ENCODE measurements around the gene TTC7B.

Gene TTC7B

DNA sequence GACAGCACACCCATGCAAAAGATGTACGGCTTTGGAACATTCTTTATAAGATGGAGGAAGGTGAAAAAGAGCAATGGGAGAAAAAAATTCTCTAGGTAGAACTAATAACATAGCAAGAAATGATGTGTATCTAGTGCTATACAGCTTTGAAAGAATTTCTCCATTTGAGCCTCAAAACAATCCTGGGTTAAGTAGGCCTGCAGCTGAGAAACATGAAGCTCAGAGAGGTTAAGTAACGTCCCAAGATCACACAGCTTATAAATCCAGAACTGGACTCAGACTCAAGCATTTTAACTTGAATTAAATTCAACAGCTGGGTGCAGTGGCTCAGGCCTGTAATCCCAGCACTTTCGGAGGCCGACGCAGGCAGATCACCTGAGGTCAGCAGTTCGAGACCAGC is 32.9 kb downstream of the TTC7B start:
- no peak overlapping the region for H2BK12ac ChIP-seq (ENCODE audit: low read length)
- H3K79me1 ChIP-seq (ENCODE audit: low read length) = no peaks in the 10 kb centered on the region
- no peak overlapping the region for H2BK5ac ChIP-seq (ENCODE audit: low read depth, low read length, poor library complexity)
- no peak overlapping the region for H3K18ac ChIP-seq (ENCODE audit: low read length)
- no peak overlapping the region for H4K91ac ChIP-seq (ENCODE audit: low read depth, low read length)
- no peak overlapping the region for H3K23ac ChIP-seq (ENCODE audit: low read length)
- DNase-seq = no peak
- H3K4ac ChIP-seq (ENCODE audit: low read depth, low read length) = no peak overlapping the region
- no peaks in the 10 kb centered on the region for H3K27me3 ChIP-seq (ENCODE audit: insufficient read depth, low read length)
- peaks cover 7 to 12% of the 10 kb centered on the region in 2 experiments for H3K4me1 ChIP-seq (ENCODE audit: control insufficient read depth in 1 of 2, insufficient read depth in 2 of 2, low read length in 2 of 2)
- H3K9me3 ChIP-seq (ENCODE audit: insufficient read depth, low read depth, low read length) = peaks cover 5% of the 10 kb centered on the region
- H3K9ac ChIP-seq (ENCODE audit: low read length) = no peak overlapping the region
- H2AK5ac ChIP-seq (ENCODE audit: low read length) = no peak overlapping the region
- H3K36me3 ChIP-seq (ENCODE audit: control insufficient read depth in 1 of 2, insufficient read depth in 2 of 2, low read length in 2 of 2) = peaks cover 27 to 32% of the 10 kb centered on the region in 2 experiments
- no peak overlapping the region for H2BK120ac ChIP-seq (ENCODE audit: insufficient read depth, low read length, poor library complexity)
- no peak overlapping the region for H2AFZ ChIP-seq (ENCODE audit: insufficient read depth, low read length, poor library complexity)
- no peak overlapping the region for H3K4me3 ChIP-seq (ENCODE audit: low read depth, low read length)
- no peak overlapping the region for H3K27ac ChIP-seq (ENCODE audit: low read depth, low read length)
- no peak overlapping the region for H3K4me2 ChIP-seq (ENCODE audit: low read length)
- no peak overlapping the region for H4K12ac ChIP-seq (ENCODE audit: low read depth, low read length)
- no peaks in the 10 kb centered on the region for H3K79me2 ChIP-seq (ENCODE audit: control insufficient read depth, insufficient read depth, low read length, poor library complexity)
- H3K14ac ChIP-seq (ENCODE audit: low read length) = no peak overlapping the region
- H4K8ac ChIP-seq (ENCODE audit: low read depth, low read length) = no peak overlapping the region
- WGBS (ENCODE audit: extremely low coverage, insufficient coverage, insufficient read length) = no CpG with 5 or more reads among the region's 6 CpGs

DNA sequence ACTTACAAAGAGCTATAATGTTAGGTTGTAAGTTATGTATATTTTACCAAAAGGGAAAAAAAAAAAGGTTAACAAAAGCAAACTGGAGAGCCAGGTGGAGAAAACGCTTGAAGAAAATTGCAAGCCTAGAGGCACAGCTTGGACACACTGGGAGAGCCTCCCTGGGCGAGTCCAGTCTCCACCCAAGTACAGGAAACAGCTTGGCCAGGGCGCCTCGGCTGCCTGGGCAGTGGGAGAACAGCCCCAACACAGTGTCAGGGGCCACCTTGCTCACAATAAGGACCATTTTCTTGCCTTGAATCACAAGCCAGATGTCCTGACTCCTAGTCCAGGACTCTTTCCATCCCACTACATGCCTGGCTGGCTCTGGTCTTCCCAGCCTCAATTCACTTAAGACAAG is 33.3 kb downstream of the TTC7B start:
- Histone ChIP-seq H2BK5ac (ENCODE audit: low read depth, low read length, poor library complexity) (no peak overlapping the region), H2BK120ac (ENCODE audit: insufficient read depth, low read length, poor library complexity) (no peak overlapping the region), H3K18ac (ENCODE audit: low read length) (no peak overlapping the region), H3K4me2 (ENCODE audit: low read length) (no peak overlapping the region), H3K79me2 (ENCODE audit: control insufficient read depth, insufficient read depth, low read length, poor library complexity) (no peaks in the 10 kb centered on the region), H3K4ac (ENCODE audit: low read depth, low read length) (no peak overlapping the region), H3K14ac (ENCODE audit: low read length) (no peak overlapping the region), H3K9me3 (ENCODE audit: insufficient read depth, low read depth, low read length) (peaks cover 5% of the 10 kb centered on the region), H2AFZ (ENCODE audit: insufficient read depth, low read length, poor library complexity) (no peak overlapping the region), H2BK12ac (ENCODE audit: low read length) (no peak overlapping the region), H4K91ac (ENCODE audit: low read depth, low read length) (no peak overlapping the region), H3K4me1 (ENCODE audit: control insufficient read depth in 1 of 2, insufficient read depth in 2 of 2, low read length in 2 of 2) (peaks cover 7 to 12% of the 10 kb centered on the region in 2 experiments), H3K23ac (ENCODE audit: low read length) (no peak overlapping the region), H3K36me3 (ENCODE audit: control insufficient read depth in 1 of 2, insufficient read depth in 2 of 2, low read length in 2 of 2) (peaks cover 29 to 37% of the 10 kb centered on the region in 2 experiments), H3K4me3 (ENCODE audit: low read depth, low read length) (no peak overlapping the region), H3K79me1 (ENCODE audit: low read length) (no peaks in the 10 kb centered on the region), H4K8ac (ENCODE audit: low read depth, low read length) (no peak overlapping the region), H4K12ac (ENCODE audit: low read depth, low read length) (no peak overlapping the region), H3K27me3 (ENCODE audit: insufficient read depth, low read length) (no peaks in the 10 kb centered on the region), H3K9ac (ENCODE audit: low read length) (no peak overlapping the region), H3K27ac (ENCODE audit: low read depth, low read length) (no peak overlapping the region), H2AK5ac (ENCODE audit: low read length) (no peak overlapping the region)
- no peak for DNase-seq
- no CpG with 5 or more reads among the region's 4 CpGs for WGBS (ENCODE audit: extremely low coverage, insufficient coverage, insufficient read length)

DNA sequence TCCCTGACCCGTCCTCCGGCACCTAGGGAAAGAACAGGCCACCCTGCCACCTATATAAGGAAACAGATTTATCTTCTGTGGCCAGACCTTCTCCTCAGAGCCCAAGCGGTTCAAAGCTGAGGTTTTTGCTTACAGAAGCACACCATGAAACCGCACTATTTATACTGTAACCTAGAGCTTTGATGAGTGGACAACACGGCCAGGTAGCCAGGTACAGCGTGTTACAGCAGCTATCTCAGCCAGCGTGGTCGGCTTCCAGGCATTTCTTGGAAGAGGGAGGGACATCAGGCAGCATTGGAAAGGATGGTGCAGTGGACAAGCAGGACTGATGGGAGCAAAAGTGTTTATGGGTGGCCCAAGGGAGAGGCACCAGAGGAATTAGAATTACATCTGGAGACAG is 34.4 kb downstream of the TTC7B start:
- no CpG with 5 or more reads among the region's 8 CpGs for WGBS (ENCODE audit: extremely low coverage, insufficient coverage, insufficient read length)
- Histone ChIP-seq H3K18ac (ENCODE audit: low read length) (no peak overlapping the region), H2AFZ (ENCODE audit: insufficient read depth, low read length, poor library complexity) (no peak overlapping the region), H2BK5ac (ENCODE audit: low read depth, low read length, poor library complexity) (no peak overlapping the region), H3K4ac (ENCODE audit: low read depth, low read length) (no peak overlapping the region), H3K4me2 (ENCODE audit: low read length) (no peak overlapping the region), H2BK120ac (ENCODE audit: insufficient read depth, low read length, poor library complexity) (no peak overlapping the region), H3K79me2 (ENCODE audit: control insufficient read depth, insufficient read depth, low read length, poor library complexity) (no peaks in the 10 kb centered on the region), H3K27me3 (ENCODE audit: insufficient read depth, low read length) (no peaks in the 10 kb centered on the region), H3K23ac (ENCODE audit: low read length) (no peak overlapping the region), H4K8ac (ENCODE audit: low read depth, low read length) (no peak overlapping the region), H4K12ac (ENCODE audit: low read depth, low read length) (no peak overlapping the region), H3K36me3 (ENCODE audit: control insufficient read depth in 1 of 2, insufficient read depth in 2 of 2, low read length in 2 of 2) (peaks cover 31 to 37% of the 10 kb centered on the region in 2 experiments), H3K4me1 (ENCODE audit: control insufficient read depth in 1 of 2, insufficient read depth in 2 of 2, low read length in 2 of 2) (peaks cover 7 to 12% of the 10 kb centered on the region in 2 experiments), H3K9me3 (ENCODE audit: insufficient read depth, low read depth, low read length) (peaks cover 5% of the 10 kb centered on the region), H3K79me1 (ENCODE audit: low read length) (no peaks in the 10 kb centered on the region), H2AK5ac (ENCODE audit: low read length) (no peak overlapping the region), H3K14ac (ENCODE audit: low read length) (no peak overlapping the region), H3K27ac (ENCODE audit: low read depth, low read length) (no peak overlapping the region), H3K4me3 (ENCODE audit: low read depth, low read length) (no peak overlapping the region), H2BK12ac (ENCODE audit: low read length) (no peak overlapping the region), H4K91ac (ENCODE audit: low read depth, low read length) (no peak overlapping the region), H3K9ac (ENCODE audit: low read length) (no peak overlapping the region)
- DNase-seq = no peak

DNA sequence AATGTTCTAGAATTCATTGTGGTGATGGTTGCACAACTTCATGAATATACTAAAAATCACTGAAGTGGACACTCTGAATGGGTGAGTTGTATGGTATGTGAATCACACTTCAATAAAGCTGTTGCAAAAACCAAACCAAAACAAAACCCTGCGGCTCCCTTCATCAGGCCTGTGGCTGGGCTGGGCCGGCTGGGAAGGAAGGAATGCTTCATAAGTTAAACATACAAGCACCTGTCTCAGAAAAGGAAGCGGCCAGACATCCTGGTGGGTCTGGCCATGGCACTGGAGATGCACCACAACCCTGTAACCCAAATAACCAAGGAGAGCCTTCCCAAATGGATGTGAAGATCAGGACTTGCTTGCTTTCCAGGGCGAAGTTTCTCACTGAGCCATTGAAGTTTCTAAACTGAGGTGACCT is 34.9 kb downstream of the TTC7B start:
- no peak overlapping the region for H2AK5ac ChIP-seq (ENCODE audit: low read length)
- H3K9ac ChIP-seq (ENCODE audit: low read length) = no peak overlapping the region
- peaks cover 7 to 12% of the 10 kb centered on the region in 2 experiments for H3K4me1 ChIP-seq (ENCODE audit: control insufficient read depth in 1 of 2, insufficient read depth in 2 of 2, low read length in 2 of 2)
- no peak overlapping the region for H3K18ac ChIP-seq (ENCODE audit: low read length)
- no CpG with 5 or more reads among the region's 4 CpGs for WGBS (ENCODE audit: extremely low coverage, insufficient coverage, insufficient read length)
- H3K79me1 ChIP-seq (ENCODE audit: low read length) = no peaks in the 10 kb centered on the region
- H3K23ac ChIP-seq (ENCODE audit: low read length) = no peak overlapping the region
- H3K27me3 ChIP-seq (ENCODE audit: insufficient read depth, low read length) = no peaks in the 10 kb centered on the region
- H3K36me3 ChIP-seq (ENCODE audit: control insufficient read depth in 1 of 2, insufficient read depth in 2 of 2, low read length in 2 of 2) = peaks cover 35 to 40% of the 10 kb centered on the region in 2 experiments
- DNase-seq = no peak
- H2BK5ac ChIP-seq (ENCODE audit: low read depth, low read length, poor library complexity) = no peak overlapping the region
- H3K27ac ChIP-seq (ENCODE audit: low read depth, low read length) = no peak overlapping the region
- H2BK12ac ChIP-seq (ENCODE audit: low read length) = no peak overlapping the region
- H2BK120ac ChIP-seq (ENCODE audit: insufficient read depth, low read length, poor library complexity) = no peak overlapping the region
- H3K4me3 ChIP-seq (ENCODE audit: low read depth, low read length) = no peak overlapping the region
- H3K9me3 ChIP-seq (ENCODE audit: insufficient read depth, low read depth, low read length) = peaks cover 5% of the 10 kb centered on the region
- H4K91ac ChIP-seq (ENCODE audit: low read depth, low read length) = no peak overlapping the region
- no peak overlapping the region for H4K12ac ChIP-seq (ENCODE audit: low read depth, low read length)
- no peaks in the 10 kb centered on the region for H3K79me2 ChIP-seq (ENCODE audit: control insufficient read depth, insufficient read depth, low read length, poor library complexity)
- no peak overlapping the region for H4K8ac ChIP-seq (ENCODE audit: low read depth, low read length)
- no peak overlapping the region for H3K4ac ChIP-seq (ENCODE audit: low read depth, low read length)
- H2AFZ ChIP-seq (ENCODE audit: insufficient read depth, low read length, poor library complexity) = no peak overlapping the region
- no peak overlapping the region for H3K4me2 ChIP-seq (ENCODE audit: low read length)
- H3K14ac ChIP-seq (ENCODE audit: low read length) = no peak overlapping the region

All from trophoblast cell (in vitro differentiated cells and primary cell).